Jurkat, Clone E6-1 (cell line): ENCODE data around the gene TEX44.

Experiments used
- DNase-seq: peaks from one replicate; pipeline ENCODE4 v3.0.0-alpha.2; 2011; ENCODE audit warnings: low read depth, low spot score
- H3K4me3 ChIP-seq: 2 replicates; pipeline ENCODE4 v1.5.1; 2011; ENCODE audit warnings: mild to moderate bottlenecking, low read length, control low read depth, moderate library complexity

The TEX44 gene

DNA sequence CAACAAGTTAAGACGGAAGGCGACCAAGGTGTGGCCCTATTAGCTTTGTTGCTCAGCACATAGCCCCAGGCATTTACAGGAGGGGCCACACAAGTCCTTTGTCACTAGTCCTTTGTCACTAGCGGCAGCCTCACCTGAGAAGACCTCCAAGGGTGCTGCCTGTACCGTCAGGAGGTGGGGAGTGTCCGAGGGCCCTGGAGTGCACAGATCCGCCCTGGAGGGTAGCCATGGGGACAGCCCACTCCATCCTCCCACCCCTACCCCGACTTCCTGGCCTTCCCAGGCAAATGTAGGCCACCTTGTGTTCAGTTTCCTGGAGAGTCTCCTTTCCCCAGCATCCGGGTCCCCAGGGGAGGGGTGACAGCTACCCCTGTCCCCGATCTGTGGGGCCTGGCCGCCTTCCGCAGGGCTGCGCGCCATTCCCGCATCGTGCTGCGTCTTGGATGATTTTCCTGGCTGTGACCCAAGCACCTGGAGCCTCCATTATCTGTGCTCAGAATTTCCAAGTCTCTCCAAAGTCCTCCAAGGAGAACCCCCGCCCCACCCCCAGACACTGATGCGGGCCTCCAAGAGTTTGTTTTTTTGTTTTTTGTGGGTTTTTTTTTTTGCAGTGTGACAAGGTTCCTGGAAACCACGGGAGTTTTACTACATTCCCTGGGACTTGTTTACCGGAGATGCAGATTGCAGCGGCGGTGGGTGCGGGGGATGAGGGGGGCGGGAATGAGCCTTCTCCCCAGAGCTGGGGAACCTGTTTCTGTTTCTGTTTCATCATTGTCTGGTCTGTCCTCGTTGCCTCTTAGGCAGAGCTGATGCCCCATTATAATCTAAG, 28.6 kb downstream of the TEX44 start:
- no peak overlapping the region for H3K4me3 ChIP-seq
- DNase-seq, result no peak

DNA sequence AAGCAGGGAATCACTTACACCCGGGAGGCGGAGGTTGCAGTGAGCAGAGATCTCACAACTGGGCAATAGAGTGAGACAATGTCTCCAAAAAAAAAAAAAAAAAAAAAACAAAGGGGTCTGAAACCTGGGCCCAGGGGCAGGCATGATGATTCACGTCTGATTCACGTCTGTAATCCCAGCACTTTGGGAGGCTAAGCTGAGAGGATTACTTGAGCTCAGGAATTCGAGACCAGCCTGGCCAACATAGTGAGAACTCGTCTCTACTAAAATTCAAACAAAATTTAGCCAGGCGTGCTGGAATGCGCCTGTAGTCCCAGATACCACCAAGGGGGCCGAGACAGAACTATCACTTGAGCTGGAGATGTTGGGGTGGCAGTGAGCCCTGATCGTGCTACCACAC, 30.3 kb downstream of the TEX44 start:
- no peak for DNase-seq
- H3K4me3 ChIP-seq, result no peak overlapping the region

GRCh38 chr2:231626449-231626848, 33.8 kb downstream of the TEX44 start:
- no peak for DNase-seq
- H3K4me3 ChIP-seq, result no peak overlapping the region

GRCh38 chr2:231627384-231628120, 34.9 kb downstream of the TEX44 start:
- no peak overlapping the region for H3K4me3 ChIP-seq
- no peak for DNase-seq

DNA sequence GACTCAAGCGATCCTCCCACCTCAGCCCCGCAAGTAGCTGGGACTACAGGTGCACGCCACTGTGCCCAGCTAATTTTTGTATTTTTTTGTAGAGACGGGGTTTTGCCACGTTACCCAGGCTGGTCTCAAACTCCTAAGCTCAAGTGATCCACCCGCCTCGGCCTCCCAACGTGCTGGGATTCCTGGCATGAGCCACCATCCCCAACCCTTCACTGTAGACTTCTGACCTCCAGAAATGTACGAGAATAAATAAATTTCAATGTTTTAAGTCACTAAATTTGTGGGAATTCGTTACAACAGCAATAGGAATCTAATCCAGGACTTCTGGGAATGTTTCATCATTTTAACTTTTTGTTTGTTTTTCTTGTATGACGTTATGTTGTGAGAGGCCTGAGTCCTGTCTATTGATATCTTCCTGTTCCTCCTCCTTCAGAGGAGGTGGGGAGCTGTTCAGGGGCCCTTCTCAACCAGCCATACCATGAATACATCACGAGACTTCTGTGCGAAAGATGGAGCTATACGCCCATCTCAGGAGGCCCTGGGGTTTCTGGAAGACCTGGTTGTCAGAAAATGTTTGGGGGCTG, 40.0 kb downstream of the TEX44 start:
- no peak for DNase-seq
- no peak overlapping the region for H3K4me3 ChIP-seq

- H3K4me3 ChIP-seq, result no peak overlapping the region
- DNase-seq, result no peak
Observed at GRCh38 chr2:231633241-231633976, 40.7 kb downstream of the TEX44 start.

GRCh38 chr2:231634412-231634811, 41.7 kb downstream of the TEX44 start:
- DNase-seq, result no peak
- no peak overlapping the region for H3K4me3 ChIP-seq

DNA sequence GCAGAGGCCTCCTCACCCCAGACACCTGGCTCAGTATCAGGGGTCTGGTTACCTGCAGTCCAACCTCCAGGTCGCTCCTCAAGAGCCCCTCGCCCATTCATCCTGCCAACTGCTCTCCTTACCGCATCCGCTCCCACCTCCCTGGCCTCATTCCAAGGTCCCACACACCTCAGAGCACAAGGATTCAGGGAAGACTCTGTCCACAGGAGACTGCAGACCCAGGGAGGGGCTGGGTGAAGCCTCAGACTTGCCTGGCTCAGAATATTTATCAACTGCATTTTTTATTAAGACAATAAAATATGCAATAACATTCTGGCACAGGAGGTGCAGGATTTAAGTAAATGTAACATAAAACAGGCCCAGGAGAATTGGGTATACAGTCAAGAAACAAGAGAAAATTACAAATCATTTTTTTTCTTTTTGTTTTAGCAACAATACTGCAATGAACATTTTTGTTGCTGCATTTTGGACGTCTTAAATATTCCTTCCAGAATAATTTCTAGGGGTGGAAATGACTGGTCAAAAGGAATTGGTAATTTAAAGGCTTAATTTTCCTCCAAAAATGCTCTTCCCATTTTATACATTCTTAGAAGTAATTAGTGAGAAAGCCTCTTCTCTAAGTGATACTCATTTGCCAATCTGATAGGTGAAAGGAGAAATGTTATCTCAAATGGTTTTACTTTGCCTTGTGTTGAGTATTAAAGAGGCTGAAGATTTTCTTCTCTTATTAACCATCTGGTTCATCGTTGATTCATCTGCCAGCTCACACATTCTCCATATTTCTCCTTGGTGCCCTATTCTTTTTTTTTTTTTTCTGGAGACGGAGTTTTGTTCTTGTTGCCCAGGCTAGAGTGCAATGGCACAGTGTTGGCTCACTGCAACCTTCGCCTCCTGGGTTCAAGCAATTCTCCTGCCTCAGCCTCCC, 42.5 kb downstream of the TEX44 start:
- no peak for DNase-seq

DNA sequence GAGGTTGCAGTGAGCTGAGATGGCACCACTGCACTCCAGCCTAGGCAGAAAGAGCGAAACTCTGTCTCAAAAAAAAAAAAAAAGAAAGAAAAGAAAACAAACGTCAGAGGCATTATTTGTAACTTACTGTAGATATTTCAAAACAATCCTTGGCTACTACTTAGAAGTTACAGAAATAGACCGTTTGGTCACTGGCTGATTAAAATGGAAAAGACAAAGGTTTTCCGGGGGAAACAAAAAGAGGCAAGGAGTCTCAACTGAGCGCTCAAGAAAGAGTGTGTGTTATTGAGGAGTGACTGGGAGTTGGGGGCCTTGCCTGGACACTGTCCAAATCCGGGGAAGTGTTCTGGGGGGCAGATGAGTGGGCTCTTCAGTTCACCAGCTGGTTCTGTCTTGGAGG, 47.6 kb downstream of the TEX44 start:
- H3K4me3 ChIP-seq, result no peak overlapping the region
- DNase-seq, result no peak

More for the DNA sequence above, 42.5 kb downstream of the TEX44 start:
- H3K4me3 ChIP-seq, result no peak overlapping the region

- no peak for DNase-seq
Observed at GRCh38 chr2:231640641-231641111, 48.0 kb downstream of the TEX44 start.

DNA sequence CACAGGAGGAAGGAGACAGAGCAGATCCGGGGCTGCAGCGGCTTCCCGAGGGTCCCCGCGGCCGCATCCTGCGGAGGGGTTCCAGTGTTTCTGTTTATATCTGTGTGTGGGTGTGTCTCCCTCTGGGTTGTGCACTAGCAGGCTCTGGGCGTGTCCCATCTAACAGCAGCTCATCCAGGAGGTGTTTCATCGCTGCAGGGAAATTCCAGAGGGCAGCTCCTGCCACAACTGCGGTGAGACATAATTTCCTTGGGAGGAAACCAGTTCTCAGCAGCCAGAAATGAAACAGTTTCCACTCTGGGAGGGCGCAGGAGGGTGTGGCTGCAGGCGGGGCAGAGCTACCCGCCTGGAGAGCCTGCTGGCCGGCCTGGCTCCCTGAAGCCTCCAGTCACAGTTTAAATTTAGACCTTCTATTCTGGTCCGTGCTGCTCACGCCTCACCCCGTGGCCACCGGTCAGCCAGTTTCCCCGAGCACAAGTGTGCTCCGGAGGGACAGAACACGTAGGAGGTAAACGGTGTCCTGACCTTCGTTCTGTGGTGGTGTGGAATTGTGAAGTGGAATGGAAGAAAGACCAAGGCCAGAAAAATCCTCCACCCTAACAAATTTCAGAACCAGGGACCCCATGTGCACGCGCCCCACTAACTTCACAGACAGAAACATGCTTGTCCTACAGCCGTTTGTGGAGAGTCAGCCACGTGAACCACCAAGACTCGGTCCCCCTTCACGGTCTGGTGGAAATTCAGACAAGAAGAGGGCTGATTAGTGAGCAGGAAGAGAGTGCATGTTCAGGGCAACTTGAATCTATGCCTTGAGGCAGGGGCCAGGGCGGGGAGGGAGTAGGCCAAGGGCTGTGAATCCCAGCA, 50.2 kb downstream of the TEX44 start:
- peak; percentile 36 for DNase-seq
- peak overlapping the region; percentile 15 for H3K4me3 ChIP-seq

More at GRCh38 chr2:231640641-231641111, 48.0 kb downstream of the TEX44 start:
- no peak overlapping the region for H3K4me3 ChIP-seq

DNA sequence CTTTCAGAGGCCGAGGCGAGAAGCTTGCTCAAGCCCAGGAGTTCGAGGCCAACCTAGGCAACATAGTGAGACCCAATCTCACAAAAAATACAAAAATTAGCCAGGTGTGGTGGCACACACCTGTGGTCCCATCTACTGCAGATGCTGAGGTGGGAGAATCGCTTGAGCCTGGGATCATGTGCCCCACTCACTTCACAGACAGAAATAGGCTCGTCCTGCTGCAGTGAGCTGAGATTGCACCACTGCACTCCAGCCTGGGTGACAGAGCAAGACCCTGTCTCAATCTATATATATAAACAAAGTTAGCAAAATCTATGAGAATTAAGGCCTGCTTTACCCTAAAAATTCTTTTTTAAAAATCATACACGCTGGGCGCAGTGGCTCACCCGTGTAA, 50.8 kb downstream of the TEX44 start:
- DNase-seq, result no peak
- no peak overlapping the region for H3K4me3 ChIP-seq
